Fibroblast of skin of back (primary cell): ENCODE results near the gene PAGR1.
"Not testable (repeated sequence)": the region's sequence is repeated elsewhere in the genome, so short reads cannot be mapped to it uniquely, and the experiment has no call there.

Experiments
- DNase-seq: peaks from one replicate; pipeline ENCODE4 v3.0.0-alpha.2; 2013

The PAGR1 gene

DNA sequence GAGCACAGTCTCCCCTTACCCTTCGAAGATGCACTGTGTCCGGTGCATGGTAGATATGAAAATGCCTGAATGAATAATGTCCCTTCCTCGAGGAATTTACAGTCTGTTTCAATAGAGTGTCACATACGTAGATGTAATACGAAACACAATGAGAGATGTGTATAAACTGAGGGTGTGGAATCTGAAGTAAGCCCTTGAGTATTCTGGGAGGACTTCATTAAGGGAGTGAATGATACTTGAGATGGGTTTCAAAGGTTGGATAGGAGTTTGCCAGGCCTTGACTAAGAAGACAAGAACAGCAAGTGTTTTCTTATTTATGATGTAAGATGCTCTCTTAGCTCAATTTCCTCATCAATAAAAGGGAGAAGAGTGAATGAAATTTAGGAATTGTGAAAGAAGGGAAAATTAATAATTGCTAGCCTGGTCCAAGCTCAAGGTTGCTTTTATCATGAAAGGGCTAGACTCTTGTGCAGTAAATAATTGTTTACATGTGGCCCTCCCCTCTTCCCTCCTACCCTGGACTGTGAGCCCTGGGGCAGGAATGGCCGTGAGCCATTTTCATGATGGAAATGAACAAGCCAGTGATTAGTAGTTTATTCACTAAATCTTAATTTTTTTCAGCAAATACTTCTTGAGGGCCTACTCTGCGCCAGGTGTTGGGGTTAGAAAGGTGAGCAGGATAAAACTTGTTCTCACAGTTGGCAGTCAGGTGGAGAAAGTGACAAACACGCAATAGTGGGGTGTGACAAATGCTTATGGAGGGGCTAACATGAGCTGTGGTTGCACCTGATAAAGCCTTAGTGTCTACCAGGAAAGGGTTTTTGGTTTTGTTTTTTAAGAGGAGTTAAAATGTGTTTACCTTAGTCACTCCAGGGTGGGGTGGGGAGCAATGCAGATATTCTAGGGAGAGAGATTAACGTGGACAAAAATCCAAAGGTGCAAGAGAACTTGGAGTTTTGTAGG lies 23.8 kb upstream of the PAGR1 start:
- no peak for DNase-seq

DNA sequence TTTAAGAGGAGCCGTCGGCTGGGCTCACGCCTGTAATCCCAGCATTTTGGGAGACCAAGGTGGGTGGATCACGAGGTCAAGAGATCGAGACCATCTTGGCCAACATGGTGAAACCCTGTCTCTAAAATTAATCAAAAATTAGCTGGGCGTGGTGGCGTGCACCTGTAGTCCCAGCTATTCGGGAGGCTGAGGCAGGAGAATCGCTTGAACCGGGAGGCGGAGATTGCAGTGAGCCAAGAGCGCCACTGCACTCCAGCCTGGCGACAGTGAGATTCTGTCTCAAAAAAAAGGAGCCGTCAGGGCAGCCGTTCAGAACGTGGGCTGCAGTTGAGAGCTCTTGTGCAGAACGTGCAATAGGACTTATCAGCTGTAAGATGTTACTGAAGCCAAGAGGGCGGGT lies 22.8 kb upstream of the PAGR1 start:
- DNase-seq: not testable (repeated sequence)

DNA sequence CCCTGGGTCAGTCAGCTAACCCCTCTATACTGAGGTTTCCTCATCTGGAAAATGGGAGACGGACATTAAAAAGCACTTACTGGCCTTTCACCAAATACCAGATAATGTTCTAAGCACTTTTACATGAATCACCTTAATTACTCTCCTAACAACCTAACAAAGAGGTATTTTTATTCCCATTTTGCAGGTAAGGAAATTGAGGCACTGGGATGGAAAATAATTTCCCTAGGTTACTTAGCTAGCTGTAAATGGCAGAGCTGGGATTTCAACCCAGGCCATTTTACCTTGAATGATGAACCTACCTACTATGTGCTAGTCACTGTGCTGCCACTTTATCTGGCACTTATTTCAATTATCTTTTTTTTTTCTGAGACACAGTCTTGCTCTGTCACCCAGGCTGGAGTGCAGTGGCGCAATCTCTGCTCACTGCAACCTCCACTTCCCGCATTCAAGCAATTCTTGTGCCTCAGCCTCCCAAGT lies 21.7 kb upstream of the PAGR1 start:
- no peak for DNase-seq

DNA sequence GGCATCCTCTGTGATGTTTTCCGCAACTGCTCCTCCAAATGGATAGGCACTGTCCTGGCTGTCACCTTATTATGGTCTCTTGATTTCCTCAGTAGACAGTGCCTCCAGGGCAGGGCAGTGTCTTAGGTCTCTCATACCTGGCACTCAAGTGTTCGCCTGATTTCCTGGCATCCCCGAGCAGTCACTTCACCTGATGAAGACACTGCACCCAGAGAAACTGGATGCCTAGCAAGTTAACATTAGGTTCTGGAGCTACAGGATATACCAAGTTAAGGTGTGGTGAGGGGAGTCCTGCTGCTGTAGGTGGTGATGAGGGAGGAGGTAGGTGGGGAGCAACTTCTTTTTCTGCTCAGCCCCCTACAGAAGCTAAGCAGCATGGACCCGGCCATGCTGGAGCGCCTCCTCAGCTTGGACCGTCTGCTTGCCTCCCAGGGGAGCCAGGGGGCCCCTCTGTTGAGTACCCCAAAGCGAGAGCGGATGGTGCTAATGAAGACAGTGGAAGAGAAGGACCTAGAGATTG lies 13.5 kb upstream of the PAGR1 start:
- DNase-seq: no peak

GRCh38 chr16:29804020-29804419 lies 11.9 kb upstream of the PAGR1 start:
- no peak for DNase-seq

- DNase-seq: no peak
Measured at GRCh38 chr16:29804455-29805231, 11.3 kb upstream of the PAGR1 start.

DNA sequence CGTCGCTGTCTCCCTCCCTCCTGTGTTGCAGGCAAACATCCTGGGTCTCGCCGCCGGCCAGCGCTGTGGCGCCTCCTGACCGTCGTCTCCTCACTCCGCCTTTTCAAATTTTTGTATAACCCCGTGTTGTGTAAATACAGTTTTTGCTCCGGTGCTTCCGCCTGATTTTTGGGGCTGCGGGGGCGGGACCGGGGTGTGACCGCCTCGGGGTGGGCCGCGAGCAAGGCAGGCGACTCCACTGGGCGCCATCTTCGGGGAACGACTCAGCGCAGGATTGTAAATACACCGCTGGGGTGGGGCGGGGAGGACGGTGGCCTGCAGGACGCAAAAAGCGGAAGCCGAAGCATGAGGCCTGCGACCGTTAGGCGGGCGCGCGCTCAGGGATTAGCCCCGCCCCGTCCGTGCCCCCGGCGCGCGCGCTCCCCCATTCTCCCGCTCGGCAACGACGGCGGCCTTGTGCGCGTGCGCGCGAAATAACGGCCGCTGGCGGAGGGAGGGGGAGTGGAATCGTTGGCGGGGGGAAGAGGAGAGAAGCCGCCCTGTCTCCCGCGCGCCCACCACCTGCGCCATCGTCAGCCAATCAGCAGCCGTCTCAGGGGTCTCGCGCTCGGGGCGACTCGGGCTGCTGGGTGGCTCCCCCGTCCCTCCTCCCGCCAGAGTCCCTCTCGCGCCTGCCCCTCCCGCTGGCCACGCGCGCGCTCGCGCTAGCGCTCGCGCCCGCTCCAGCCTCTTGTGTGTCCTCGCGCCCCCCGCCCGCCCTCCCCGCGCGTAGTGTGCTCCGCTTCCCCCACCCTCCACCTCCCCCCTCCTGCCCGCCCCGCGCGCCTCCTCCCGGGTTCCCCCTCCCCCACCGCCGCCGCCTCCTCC lies 10.5 kb upstream of the PAGR1 start:
- DNase-seq: peak; percentile 97

DNA sequence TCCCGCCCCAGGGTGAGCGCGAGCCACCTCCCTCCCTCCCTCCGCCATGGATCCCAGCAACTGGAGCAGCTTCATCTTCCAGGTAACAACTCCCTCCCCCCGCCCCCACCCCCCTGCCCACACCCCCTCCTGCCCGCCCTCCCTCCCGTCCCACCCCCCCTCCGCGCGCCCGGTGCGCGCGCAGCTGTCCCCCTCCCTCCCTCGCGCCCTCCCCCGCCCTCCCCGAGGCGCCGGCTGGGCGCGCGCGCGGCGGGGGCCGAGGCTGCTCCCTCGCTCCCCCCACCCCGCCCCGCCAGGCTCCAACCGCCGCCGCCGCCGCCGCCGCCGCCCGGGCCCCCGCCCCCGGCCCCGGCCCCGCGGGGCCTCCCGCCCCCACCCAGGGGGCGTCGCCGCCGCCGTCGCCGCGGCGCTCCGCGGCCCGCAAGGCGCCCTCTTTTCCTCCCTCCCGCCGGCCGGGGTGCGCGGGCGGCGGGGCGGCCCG lies 9.8 kb upstream of the PAGR1 start, which contains the start of gene MAZ:
MAZ (plus strand) TSS at position 431 of the 481 bp plus-strand sequence. CDS start 173 bp downstream, outside the sequence.
- DNase-seq: no peak

- peak; percentile 71 for DNase-seq
Measured at GRCh38 chr16:29806641-29807425, 9.1 kb upstream of the PAGR1 start.

DNA sequence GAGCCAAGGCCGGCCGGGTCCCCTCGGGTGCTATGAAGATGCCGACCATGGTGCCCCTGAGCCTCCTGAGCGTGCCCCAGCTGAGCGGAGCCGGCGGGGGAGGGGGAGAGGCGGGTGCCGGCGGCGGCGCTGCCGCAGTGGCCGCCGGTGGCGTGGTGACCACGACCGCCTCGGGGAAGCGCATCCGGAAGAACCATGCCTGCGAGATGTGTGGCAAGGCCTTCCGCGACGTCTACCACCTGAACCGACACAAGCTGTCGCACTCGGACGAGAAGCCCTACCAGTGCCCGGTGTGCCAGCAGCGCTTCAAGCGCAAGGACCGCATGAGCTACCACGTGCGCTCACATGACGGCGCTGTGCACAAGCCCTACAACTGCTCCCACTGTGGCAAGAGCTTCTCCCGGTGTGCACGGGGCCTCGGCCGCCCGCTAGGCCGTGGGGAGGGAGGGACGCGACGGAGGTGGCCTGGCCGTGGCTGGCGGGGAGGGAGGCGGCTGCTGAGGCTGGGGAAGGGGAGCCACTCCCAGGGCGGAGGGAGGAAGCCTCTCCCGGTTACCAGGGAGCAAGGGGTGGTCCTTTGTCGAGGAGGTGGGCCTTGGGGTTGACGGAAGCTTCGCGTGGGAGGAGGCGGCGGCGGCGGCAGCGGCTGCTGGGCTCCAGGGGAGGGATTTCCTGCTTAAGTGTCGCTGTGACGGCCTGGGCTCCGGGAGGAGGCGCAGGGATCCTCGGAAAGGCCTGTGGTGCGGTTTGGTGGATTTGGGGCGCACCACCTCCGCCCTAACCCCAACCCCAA lies 8.3 kb upstream of the PAGR1 start:
- peak; percentile 95 for DNase-seq

GRCh38 chr16:29808219-29808900 lies 7.6 kb upstream of the PAGR1 start:
- DNase-seq: no peak

DNA sequence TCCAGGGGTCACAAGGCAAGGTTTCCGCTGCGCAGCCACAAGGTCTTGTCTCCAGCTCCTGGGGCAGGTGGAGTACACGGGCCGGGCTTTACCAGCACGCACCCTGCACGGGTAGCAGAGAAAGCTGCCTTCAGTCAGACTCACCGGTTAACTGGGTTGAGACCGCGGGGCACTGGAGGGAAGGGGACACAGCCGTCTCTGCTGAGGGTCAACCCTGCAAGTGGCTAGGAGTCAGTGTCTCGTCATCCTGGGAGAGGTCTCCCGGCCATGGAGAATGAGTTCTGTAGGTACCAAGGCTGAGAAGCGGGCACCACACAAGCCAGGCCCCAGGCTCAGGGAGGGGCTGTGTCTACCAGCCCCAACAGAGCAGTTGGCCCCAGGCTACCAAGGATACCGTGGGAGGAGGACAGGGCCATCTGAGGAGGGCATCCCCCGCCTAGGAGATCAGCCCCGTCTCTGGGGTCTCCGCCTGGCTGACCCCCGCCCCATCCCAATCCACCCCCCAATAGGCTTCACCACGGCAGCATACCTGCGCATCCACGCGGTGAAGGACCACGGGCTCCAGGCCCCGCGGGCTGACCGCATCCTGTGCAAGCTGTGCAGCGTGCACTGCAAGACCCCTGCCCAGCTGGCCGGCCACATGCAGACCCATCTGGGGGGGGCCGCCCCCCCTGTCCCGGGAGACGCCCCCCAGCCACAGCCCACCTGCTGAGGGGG lies 6.8 kb upstream of the PAGR1 start:
- DNase-seq: no peak

GRCh38 chr16:29809850-29810698 lies 5.9 kb upstream of the PAGR1 start:
- peak; percentile 45 for DNase-seq

GRCh38 chr16:29810699-29811169 lies 5.2 kb upstream of the PAGR1 start:
- no peak for DNase-seq

- peak; percentile 99 for DNase-seq
Measured at GRCh38 chr16:29811170-29811895, 4.6 kb upstream of the PAGR1 start.

GRCh38 chr16:29811896-29812665 lies 3.9 kb upstream of the PAGR1 start, which contains the start of gene PRRT2:
Gene PRRT2 (plus strand): TSS chr16:29812193. CDS start chr16:29813055, 862 bp downstream.
- DNase-seq: peak; percentile 57
